ENCODE data around the gene MED31.
"Not testable (repeated sequence)": the region's sequence is repeated elsewhere in the genome, so short reads cannot be mapped to it uniquely, and the experiment has no call there.

MED31 gene

GRCh38 chr17:6603744-6604325 lies 47.6 kb downstream of the MED31 start:
- Histone ChIP-seq H3K4me1 (no peaks in the 10 kb centered on the region), H3K4me3 (no peak overlapping the region), H3K36me3 (replicated peaks) (peaks cover 48% of the 10 kb centered on the region), H3K27me3 (ENCODE audit: low read depth) (no peaks in the 10 kb centered on the region), H3K9me3 (no peaks in the 10 kb centered on the region)
- in situ Hi-C loops (cut with MboI; ENCODE audit: low sequenced_read_pairs), result no loop called here
- no peak for DNase-seq (ENCODE audit: low spot score in 2 of 2)

- no peaks in the 10 kb centered on the region for H3K27me3 ChIP-seq (ENCODE audit: low read depth)
- in situ Hi-C loops (cut with MboI; ENCODE audit: low sequenced_read_pairs), result no loop called here
- H3K36me3 ChIP-seq (replicated peaks), result peaks cover 50% of the 10 kb centered on the region
- no peak for DNase-seq (ENCODE audit: low spot score in 2 of 2)
- H3K4me3 ChIP-seq, result no peak overlapping the region
- no peaks in the 10 kb centered on the region for H3K9me3 ChIP-seq
- H3K4me1 ChIP-seq, result no peaks in the 10 kb centered on the region
Measured at GRCh38 chr17:6602141-6602540, 49.3 kb downstream of the MED31 start.

DNA sequence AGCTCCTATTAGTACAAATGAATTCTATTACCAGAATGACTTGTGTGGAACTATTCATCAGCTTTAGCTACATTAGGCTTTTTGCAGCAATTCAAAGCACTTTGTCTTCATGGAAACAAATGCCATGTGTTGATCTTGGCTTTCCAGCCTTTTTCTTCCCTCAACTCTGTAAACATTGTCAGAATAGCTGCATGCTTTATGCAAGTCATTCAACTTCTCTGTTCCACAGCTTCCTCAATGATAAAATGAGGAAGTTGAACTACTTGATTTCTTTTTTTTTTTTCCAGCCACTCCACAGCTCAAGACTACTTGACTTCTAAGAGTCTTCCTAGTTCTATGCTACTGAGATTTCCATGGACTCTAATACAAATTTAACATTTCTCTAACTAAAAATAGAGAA lies 52.0 kb downstream of the MED31 start:
- no peaks in the 10 kb centered on the region for H3K27me3 ChIP-seq (ENCODE audit: low read depth)
- DNase-seq (ENCODE audit: low spot score in 2 of 2), result no peak
- H3K9me3 ChIP-seq, result no peaks in the 10 kb centered on the region
- peaks cover 55% of the 10 kb centered on the region for H3K36me3 ChIP-seq (replicated peaks)
- H3K4me3 ChIP-seq, result no peak overlapping the region
- in situ Hi-C loops (cut with MboI; ENCODE audit: low sequenced_read_pairs), result no loop called here
- H3K4me1 ChIP-seq, result no peaks in the 10 kb centered on the region

DNA sequence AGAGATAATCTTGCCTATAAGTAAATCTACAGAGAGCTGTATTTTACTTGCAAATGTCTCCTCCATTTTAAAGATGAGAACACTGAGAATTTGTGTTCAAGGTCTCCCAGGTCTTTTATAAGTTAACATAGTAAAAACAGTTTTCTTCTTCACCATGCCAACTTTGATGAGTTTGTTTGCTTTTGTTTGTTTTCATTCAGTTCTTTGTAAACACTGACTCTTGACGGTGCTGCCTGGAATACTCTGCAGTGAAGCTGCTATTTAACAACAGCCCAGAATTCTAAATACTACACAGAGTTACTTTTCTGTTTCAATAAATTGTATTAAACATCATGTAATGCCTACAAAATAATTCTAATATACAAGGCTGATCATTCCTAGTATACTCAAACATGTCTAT lies 53.7 kb downstream of the MED31 start:
- Histone ChIP-seq H3K4me3 (no peak overlapping the region), H3K9me3 (no peaks in the 10 kb centered on the region), H3K4me1 (no peaks in the 10 kb centered on the region), H3K36me3 (replicated peaks) (peaks cover 61% of the 10 kb centered on the region), H3K27me3 (ENCODE audit: low read depth) (no peaks in the 10 kb centered on the region)
- in situ Hi-C loops (cut with MboI; ENCODE audit: low sequenced_read_pairs), result no loop called here
- DNase-seq (ENCODE audit: low spot score in 2 of 2), result no peak

- H3K27me3 ChIP-seq (ENCODE audit: low read depth), result no peaks in the 10 kb centered on the region
- peaks cover 59% of the 10 kb centered on the region for H3K36me3 ChIP-seq (replicated peaks)
- no peaks in the 10 kb centered on the region for H3K4me1 ChIP-seq
- H3K9me3 ChIP-seq, result no peaks in the 10 kb centered on the region
- in situ Hi-C loops (cut with MboI; ENCODE audit: low sequenced_read_pairs), result no loop called here
- DNase-seq (ENCODE audit: low spot score in 2 of 2), result no peak
- no peak overlapping the region for H3K4me3 ChIP-seq
Measured at GRCh38 chr17:6596941-6597340, 54.5 kb downstream of the MED31 start.

DNA sequence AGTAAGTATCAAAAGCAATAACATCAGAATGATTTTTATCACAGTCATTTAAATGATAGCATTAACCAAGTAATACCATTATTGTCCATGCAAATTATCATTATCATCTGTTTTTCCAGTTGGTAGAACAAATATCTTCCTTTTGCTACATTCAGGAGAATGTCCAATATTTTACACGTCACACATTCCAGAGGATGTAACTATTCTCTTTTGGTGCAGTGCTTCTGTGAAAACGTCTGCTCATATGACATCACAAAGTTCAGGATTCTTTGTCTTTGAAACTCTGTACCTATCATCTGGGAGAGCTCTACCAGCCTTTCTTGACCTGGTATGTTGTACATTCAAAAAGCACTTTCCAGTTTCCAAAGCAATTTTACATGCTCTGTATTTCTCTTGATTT lies 54.9 kb downstream of the MED31 start:
- Histone ChIP-seq H3K4me3 (no peak overlapping the region), H3K36me3 (replicated peaks) (peaks cover 61% of the 10 kb centered on the region), H3K27me3 (ENCODE audit: low read depth) (no peaks in the 10 kb centered on the region), H3K9me3 (no peaks in the 10 kb centered on the region), H3K4me1 (no peaks in the 10 kb centered on the region)
- DNase-seq (ENCODE audit: low spot score in 2 of 2), result no peak
- in situ Hi-C loops (cut with MboI; ENCODE audit: low sequenced_read_pairs), result no loop called here

- Histone ChIP-seq H3K36me3 (replicated peaks) (peaks cover 62% of the 10 kb centered on the region), H3K27me3 (ENCODE audit: low read depth) (no peaks in the 10 kb centered on the region), H3K4me3 (no peak overlapping the region), H3K9me3 (no peaks in the 10 kb centered on the region), H3K4me1 (no peaks in the 10 kb centered on the region)
- in situ Hi-C loops (cut with MboI; ENCODE audit: low sequenced_read_pairs), result no loop called here
- DNase-seq (ENCODE audit: low spot score in 2 of 2), result no peak
Measured at GRCh38 chr17:6596081-6596480, 55.3 kb downstream of the MED31 start.

DNA sequence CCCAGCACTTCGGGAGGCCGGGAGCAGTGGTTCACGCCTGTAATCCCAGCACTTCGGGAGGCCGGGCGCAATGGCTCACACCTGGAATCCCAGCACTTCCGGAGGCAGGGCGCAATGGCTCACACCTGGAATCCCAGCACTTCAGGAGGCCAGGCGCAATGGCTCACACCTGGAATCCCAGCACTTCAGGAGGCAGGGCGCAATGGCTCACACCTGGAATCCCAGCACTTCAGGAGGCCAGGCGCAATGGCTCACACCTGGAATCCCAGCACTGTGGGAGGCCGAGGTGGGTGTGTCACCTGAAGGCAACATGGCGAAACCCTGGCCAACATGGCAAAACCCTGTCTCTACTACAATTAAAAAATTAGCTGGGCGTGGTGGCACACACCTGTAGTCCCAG lies 58.0 kb downstream of the MED31 start:
- H3K36me3 ChIP-seq (replicated peaks), result peaks cover 65% of the 10 kb centered on the region
- DNase-seq (ENCODE audit: low spot score in 2 of 2); in situ Hi-C loops (cut with MboI; ENCODE audit: low sequenced_read_pairs); H3K27me3 ChIP-seq (ENCODE audit: low read depth); H3K9me3 ChIP-seq; H3K4me3 ChIP-seq; H3K4me1 ChIP-seq: not testable (repeated sequence)

Measured in HAP-1 (cell line).